ENCODE measurements around the gene SMYD2.

- TF ChIP-seq, protein P1, sequence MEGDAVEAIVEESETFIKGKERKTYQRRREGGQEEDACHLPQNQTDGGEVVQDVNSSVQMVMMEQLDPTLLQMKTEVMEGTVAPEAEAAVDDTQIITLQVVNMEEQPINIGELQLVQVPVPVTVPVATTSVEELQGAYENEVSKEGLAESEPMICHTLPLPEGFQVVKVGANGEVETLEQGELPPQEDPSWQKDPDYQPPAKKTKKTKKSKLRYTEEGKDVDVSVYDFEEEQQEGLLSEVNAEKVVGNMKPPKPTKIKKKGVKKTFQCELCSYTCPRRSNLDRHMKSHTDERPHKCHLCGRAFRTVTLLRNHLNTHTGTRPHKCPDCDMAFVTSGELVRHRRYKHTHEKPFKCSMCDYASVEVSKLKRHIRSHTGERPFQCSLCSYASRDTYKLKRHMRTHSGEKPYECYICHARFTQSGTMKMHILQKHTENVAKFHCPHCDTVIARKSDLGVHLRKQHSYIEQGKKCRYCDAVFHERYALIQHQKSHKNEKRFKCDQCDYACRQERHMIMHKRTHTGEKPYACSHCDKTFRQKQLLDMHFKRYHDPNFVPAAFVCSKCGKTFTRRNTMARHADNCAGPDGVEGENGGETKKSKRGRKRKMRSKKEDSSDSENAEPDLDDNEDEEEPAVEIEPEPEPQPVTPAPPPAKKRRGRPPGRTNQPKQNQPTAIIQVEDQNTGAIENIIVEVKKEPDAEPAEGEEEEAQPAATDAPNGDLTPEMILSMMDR (IDR thresholded peaks at IDR 0.05) = no peak
- TF ChIP-seq POLR2AphosphoS5 (IDR thresholded peaks at IDR 0.05; ENCODE audit: insufficient read depth in 1 of 2, low read depth in 1 of 2) = no peak
Measured at GRCh38 chr1:214319938-214320337, 39.0 kb downstream of the SMYD2 start.
